OCI-LY3 (cell line): ENCODE results near the gene TCF4.

Source experiments
- EZH2phosphoT487 ChIP-seq: fragments of 200-600 bp; shearing (Covaris generic); IDR thresholded peaks from 2 replicates; pipeline ENCODE4 v1.6.1; 2018; ENCODE audit warnings: antibody characterized with exemption, mixed run types, low read depth
- TF ChIP-seq, protein P1 (sequence below): fragments of 200-600, 300-600 bp; sonication (generic); IDR thresholded peaks from 2 replicates; pipeline ENCODE4 v1.5.1; 2014; ENCODE audit warnings: antibody characterized with exemption, low read length, low read depth

DNA sequence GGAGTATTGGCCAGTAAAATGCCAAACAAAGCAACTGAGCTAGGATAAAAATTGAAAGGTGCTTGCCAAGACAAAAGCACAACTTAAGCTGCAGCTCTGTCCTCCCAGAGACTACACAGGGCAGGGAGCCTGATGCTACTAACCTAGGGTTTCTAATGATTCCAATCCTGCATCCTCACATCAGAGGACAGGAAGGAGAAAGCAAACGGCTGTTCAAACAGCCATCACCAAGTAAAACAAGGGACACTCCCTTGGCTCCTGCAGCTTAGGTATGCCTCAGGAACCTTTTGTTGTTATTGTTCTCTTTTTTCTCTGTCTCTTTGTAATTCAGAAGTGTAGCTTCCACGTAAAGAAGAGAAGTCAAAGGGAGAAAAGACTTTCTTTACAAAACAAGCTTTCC, 99.5 kb downstream of the TCF4 start:
- TF ChIP-seq, protein P1, sequence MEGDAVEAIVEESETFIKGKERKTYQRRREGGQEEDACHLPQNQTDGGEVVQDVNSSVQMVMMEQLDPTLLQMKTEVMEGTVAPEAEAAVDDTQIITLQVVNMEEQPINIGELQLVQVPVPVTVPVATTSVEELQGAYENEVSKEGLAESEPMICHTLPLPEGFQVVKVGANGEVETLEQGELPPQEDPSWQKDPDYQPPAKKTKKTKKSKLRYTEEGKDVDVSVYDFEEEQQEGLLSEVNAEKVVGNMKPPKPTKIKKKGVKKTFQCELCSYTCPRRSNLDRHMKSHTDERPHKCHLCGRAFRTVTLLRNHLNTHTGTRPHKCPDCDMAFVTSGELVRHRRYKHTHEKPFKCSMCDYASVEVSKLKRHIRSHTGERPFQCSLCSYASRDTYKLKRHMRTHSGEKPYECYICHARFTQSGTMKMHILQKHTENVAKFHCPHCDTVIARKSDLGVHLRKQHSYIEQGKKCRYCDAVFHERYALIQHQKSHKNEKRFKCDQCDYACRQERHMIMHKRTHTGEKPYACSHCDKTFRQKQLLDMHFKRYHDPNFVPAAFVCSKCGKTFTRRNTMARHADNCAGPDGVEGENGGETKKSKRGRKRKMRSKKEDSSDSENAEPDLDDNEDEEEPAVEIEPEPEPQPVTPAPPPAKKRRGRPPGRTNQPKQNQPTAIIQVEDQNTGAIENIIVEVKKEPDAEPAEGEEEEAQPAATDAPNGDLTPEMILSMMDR = no peak
- TF ChIP-seq EZH2phosphoT487 = no peak
